ENCODE measurements around the gene BUB3.

- no peak for TF ChIP-seq CTCF (IDR thresholded peaks at IDR 0.05; ENCODE audit: borderline replicate concordance, extremely low read depth, low read length, poor library complexity, severe bottlenecking)
- TF ChIP-seq EZH2 (IDR thresholded peaks at IDR 0.05; ENCODE audit: borderline replicate concordance, low read depth, low read length, severe bottlenecking) = no peak
These were observed 15.1 kb upstream of the BUB3 start for GRCh38 chr10:123139165-123139520.
